Activated T-helper 1 cell treated with anti-CD3 and anti-CD28 coated beads, Interleukin-12 subunit alpha, Interleukin-12 subunit beta, Interleukin-2, Interleukin-4 antibody, amounts not matched to agents 30 ng/mL and 10 ng/mL and 1 ng/mL, durations not matched to agents 14 hours and 24 hours and 36 hours (primary cell): Measurements from ENCODE around the gene RHOBTB1. TPM values are rescaled to one million over a fixed set of nuclear protein-coding genes. Genes with fewer than 3 reads are reported as not detected.
A peak's percentile ranks its signal among the peaks of the same experiment; 100 is the strongest.
"Not testable (repeated sequence)": the region's sequence is repeated elsewhere in the genome, so short reads cannot be mapped to it uniquely, and the experiment has no call there.

Experiments used
- DNase-seq: peaks from one replicate; pipeline ENCODE4 v3.0.0; 2021; ENCODE audit warnings: low spot score
- H3K27ac Mint-ChIP-seq: one replicate; pipeline ENCODE4 v1.8.0; 2021; ENCODE audit warnings: mild to moderate bottlenecking, mixed read lengths
- H3K27me3 Mint-ChIP-seq: one replicate; pipeline ENCODE4 v1.8.0; 2022; ENCODE audit warnings: mild to moderate bottlenecking, moderate library complexity, mixed read lengths; ENCODE audit not compliant: insufficient read depth
- H3K36me3 Mint-ChIP-seq: one replicate; pipeline ENCODE4 v1.8.0; 2021; ENCODE audit warnings: low read depth, mixed read lengths
- H3K4me1 Mint-ChIP-seq: one replicate; pipeline ENCODE4 v1.8.0; 2021; ENCODE audit warnings: low read depth, mixed read lengths
- H3K4me3 Mint-ChIP-seq: one replicate; pipeline ENCODE4 v1.8.0; 2021; ENCODE audit warnings: mild to moderate bottlenecking, moderate library complexity, mixed read lengths
- H3K9me3 Mint-ChIP-seq: one replicate; pipeline ENCODE4 v1.8.0; 2021; ENCODE audit warnings: mixed read lengths
- intact Hi-C: fragments of 100-400 bp; cut with micrococcal nuclease; formaldehyde crosslinking; loops from one replicate; pipeline ENCODE4 v1.15.1; 2024
- total RNA-seq: library from RNA; stranded (reverse); gene quantifications from 2 replicates; pipeline ENCODE4 v1.2.3, GENCODE V29; 2022

Gene RHOBTB1
- total RNA-seq, 1 donor from 2014 or later = not detected

GRCh38 chr10:60975716-60976115 is 31.7 kb upstream of the RHOBTB1 start:
- Mint-ChIP-seq H3K4me3 (no peak overlapping the region), H3K36me3 (no peaks in the 10 kb centered on the region), H3K27ac (no peak overlapping the region), H3K9me3 (peaks cover 3% of the 10 kb centered on the region), H3K4me1 (peaks cover 15% of the 10 kb centered on the region), H3K27me3 (peaks cover 4% of the 10 kb centered on the region)
- intact Hi-C loops = no loop called here
- no peak for DNase-seq

DNA sequence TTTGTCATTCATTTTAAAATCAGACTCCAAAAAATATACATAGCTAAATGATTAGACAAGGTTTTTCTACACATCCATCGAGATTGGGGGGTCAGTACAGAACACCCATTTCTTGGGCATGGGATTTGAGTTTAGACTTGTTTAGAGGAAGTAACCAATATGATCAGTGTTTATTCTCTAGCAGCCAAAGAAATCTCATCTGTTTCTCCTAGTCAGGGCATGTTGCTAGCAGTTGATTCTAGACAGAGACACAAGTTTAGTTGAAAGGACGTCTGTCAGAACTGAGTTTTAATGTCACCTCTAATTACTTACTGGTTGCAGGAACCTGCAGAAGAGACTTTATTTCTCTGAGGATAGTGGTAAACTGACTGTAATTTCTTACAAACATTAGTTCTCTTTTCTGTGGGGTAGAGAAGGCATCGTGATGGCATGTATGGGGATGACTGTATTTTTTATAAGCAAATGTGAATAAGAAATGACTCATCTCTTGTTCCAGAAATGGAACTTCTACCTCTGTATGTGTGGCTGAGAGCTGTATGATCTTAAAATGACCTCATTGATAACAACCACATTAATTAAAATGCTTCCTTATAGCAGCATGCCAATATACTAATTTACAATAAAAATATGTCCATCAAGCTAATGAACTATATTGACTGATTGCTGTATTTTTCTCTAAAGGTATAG is 30.6 kb upstream of the RHOBTB1 start:
- no peak for DNase-seq

DNA sequence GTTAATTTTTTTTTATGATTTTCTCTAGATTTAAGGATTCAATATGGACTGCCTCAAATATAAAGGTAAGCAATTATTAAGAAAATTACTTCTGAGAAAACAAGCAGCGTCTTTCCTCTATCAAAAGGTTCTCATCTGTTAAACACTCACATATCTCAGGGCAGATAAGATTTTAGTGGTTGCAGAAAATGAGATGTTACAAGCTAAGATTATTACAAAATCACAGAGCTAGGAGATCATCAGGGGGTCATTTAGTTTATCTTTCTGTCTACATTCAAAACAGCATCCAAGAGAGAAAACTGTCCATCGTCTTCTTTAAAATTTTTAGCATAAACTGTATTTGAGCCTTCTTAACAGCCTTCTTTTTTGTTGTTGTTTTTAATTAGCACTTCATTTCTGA is 29.1 kb upstream of the RHOBTB1 start:
- intact Hi-C loops = no loop called here
- Mint-ChIP-seq H3K36me3 (no peaks in the 10 kb centered on the region), H3K4me3 (no peak overlapping the region), H3K27me3 (peaks cover 2% of the 10 kb centered on the region), H3K9me3 (peaks cover 3% of the 10 kb centered on the region), H3K4me1 (peaks cover 30% of the 10 kb centered on the region), H3K27ac (no peak overlapping the region)
- DNase-seq = no peak

More for the DNA sequence above, 30.6 kb upstream of the RHOBTB1 start:
- Mint-ChIP-seq H3K4me1 (peaks cover 15% of the 10 kb centered on the region), H3K27me3 (peaks cover 4% of the 10 kb centered on the region), H3K4me3 (no peak overlapping the region), H3K27ac (no peak overlapping the region), H3K9me3 (peaks cover 3% of the 10 kb centered on the region), H3K36me3 (no peaks in the 10 kb centered on the region)
- intact Hi-C loops = loop anchor here (1.0 kb wide), 1 partner anchor 10 kb away; no protein-coding TSS in a partner anchor

- peaks cover 39% of the 10 kb centered on the region for H3K4me1 Mint-ChIP-seq
- H3K4me3 Mint-ChIP-seq, H3K27ac Mint-ChIP-seq: not testable (repeated sequence)
These were observed 28.2 kb upstream of the RHOBTB1 start for GRCh38 chr10:60972181-60972580.

DNA sequence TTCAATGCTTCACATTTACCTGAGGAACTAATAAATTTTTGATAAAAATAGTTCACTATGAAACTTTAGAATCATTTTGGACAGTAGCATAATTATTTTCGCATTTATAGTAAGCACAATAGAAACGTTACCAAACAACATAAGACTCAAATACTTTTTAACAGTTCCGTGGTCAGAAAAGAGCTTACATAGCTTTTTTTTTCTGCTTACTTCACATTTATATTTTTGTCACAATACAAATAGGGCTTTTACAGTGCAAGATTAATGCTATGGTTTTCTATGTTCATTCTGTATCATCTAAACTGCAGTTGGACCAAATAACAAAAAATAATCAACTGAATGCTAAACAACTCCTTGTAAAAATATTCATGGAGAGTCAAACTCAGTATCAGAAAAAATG is 26.5 kb upstream of the RHOBTB1 start:
- no peak for DNase-seq
- Mint-ChIP-seq H3K4me1 (peaks cover 37% of the 10 kb centered on the region), H3K36me3 (no peaks in the 10 kb centered on the region), H3K9me3 (peaks cover 3% of the 10 kb centered on the region), H3K4me3 (no peak overlapping the region), H3K27ac (no peak overlapping the region), H3K27me3 (peaks cover 5% of the 10 kb centered on the region)
- intact Hi-C loops = no loop called here

More at GRCh38 chr10:60972181-60972580, 28.2 kb upstream of the RHOBTB1 start:
- H3K36me3 Mint-ChIP-seq, DNase-seq, H3K9me3 Mint-ChIP-seq, H3K27me3 Mint-ChIP-seq, intact Hi-C loops: not testable (repeated sequence)

DNA sequence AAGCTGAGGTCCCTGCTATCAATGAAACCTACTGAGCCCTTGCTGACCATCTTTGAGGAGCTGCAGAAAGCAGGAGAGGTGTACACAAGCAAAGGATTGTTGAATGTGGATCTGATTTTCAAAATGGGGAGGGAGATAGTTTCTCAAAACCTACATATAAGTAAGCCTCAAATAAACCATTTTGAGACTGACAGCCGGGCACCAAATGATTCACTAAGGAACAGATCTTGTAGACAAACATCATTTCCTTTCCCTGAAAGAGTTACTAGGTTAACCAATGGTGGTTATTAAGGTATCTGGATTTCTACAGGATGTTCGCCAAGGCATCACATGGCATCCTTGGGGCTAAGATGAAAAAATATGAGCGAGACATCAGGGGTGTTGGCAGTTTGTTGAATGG is 24.5 kb upstream of the RHOBTB1 start:
- intact Hi-C loops = loop anchor here (10.0 kb wide), 1 partner anchor 434 kb away; no protein-coding TSS in a partner anchor
- no peak overlapping the region for H3K27ac Mint-ChIP-seq

DNA sequence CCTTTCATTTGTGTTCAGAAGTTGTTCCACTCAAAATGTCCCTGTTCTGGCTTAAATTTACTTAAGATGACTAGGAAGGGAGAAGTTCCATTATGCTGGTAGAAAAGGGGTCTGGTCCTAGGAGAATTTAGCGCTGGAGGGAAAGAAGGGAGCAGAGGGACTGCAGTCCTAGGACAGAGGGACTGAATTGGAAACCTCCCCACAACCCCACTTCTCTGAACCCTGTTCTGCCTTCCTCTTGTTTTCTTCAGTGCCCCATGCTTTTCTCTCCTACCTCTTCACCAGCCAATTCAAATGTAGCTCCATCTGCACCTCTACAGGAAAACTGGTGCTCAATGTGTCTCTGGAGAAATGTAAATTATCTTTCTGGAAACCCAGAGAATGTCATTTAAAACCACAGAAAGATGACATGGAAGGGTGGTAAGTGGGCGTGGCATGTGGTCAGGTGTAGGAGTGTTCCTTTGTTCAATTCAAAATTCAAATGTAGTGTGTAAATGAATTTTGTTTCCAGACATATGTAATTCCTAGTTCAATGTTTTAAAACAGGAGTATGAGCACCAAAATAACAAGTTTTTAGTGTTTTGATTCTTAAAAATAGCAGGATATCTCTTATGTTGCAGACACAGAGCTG is 24.0 kb upstream of the RHOBTB1 start:
- Mint-ChIP-seq H3K9me3 (peaks cover 3% of the 10 kb centered on the region), H3K27ac (peak overlapping the region; percentile 26), H3K4me1 (peaks cover 34% of the 10 kb centered on the region), H3K27me3 (peaks cover 5% of the 10 kb centered on the region), H3K36me3 (no peaks in the 10 kb centered on the region), H3K4me3 (no peak overlapping the region)
- intact Hi-C loops = loop anchor here (10.0 kb wide), 1 partner anchor 433 kb away; no protein-coding TSS in a partner anchor
- DNase-seq = no peak

More for the DNA sequence above, 24.5 kb upstream of the RHOBTB1 start:
- Mint-ChIP-seq H3K4me3 (no peak overlapping the region), H3K4me1 (peaks cover 30% of the 10 kb centered on the region), H3K9me3 (peaks cover 3% of the 10 kb centered on the region), H3K27me3 (peaks cover 5% of the 10 kb centered on the region), H3K36me3 (no peaks in the 10 kb centered on the region)
- no peak for DNase-seq

DNA sequence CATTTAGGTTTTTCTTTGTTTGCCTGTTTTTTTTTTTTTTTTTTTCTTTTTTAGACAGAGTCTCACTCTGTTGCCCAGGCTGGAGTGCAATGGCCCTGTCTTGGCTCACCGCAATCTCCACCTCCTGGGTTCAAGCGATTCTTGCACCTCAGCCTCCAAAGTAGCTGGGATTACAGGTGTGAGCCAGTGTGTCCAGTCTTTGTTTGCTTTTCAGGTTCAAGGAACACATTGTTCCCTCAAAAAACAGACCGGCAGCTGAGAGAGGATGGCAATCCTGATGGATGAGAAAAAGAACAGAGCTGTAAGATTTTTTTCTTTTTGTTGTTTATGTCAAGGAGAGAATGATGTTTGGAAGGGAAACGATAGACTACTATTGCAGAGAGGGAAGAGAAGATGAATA is 23.3 kb upstream of the RHOBTB1 start:
- H3K27me3 Mint-ChIP-seq = peaks cover 5% of the 10 kb centered on the region
- no peak for DNase-seq
- H3K27ac Mint-ChIP-seq = no peak overlapping the region
- no peaks in the 10 kb centered on the region for H3K36me3 Mint-ChIP-seq
- peaks cover 2% of the 10 kb centered on the region for H3K9me3 Mint-ChIP-seq
- intact Hi-C loops = loop anchor here (10.0 kb wide), 1 partner anchor 432 kb away; no protein-coding TSS in a partner anchor
- H3K4me1 Mint-ChIP-seq = peaks cover 34% of the 10 kb centered on the region
- no peak overlapping the region for H3K4me3 Mint-ChIP-seq

GRCh38 chr10:60965696-60966095 is 21.7 kb upstream of the RHOBTB1 start:
- H3K27ac Mint-ChIP-seq = no peak overlapping the region
- peaks cover 7% of the 10 kb centered on the region for H3K27me3 Mint-ChIP-seq
- H3K4me3 Mint-ChIP-seq = no peak overlapping the region
- no peaks in the 10 kb centered on the region for H3K9me3 Mint-ChIP-seq
- DNase-seq = no peak
- peaks cover 34% of the 10 kb centered on the region for H3K4me1 Mint-ChIP-seq
- no peaks in the 10 kb centered on the region for H3K36me3 Mint-ChIP-seq
- intact Hi-C loops = loop anchor here (10.0 kb wide), 1 partner anchor 431 kb away; no protein-coding TSS in a partner anchor

DNA sequence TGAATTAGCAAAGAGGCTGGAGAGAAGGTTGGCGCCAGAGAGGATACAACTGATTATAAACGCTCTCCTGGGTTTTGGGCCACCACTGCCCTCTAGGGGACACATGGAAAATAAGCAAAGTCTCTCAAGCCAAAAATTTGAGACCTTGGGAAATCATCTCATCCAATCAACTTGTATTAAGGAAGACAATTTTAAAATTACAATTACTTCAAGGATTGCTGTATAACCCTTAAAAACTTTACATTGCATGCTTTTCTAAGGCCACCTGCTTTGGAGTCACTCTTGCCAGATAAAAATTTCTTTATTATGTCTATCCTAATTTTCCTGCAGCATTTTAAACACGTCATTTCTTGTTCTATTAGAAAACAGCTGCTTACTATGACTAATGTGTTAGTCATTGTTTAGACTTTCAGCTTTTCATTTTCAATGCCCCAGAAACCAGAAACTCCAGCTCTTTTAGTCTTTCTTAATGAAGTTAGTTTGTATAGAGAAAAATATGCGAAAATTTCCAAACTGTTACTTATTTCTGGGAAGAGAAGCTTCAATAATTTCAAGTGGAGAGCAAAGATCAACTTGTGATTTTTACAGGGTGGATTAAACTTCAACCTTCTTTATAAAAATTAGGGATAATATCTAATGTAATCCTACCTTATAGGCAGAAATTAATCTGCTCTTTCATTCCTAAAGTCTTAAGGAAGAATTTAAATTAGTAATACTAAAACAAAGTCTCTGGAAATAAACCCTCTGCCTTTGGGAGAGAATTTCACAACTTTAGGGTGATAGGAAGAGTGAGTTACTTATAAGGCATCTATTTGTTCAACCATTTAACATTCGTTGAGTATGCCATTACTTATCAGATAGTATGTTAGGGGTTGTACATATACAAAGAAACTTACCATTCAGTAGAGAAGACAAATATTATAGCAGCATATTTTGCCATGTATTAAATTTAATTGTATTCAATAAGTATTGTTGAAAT is 20.6 kb upstream of the RHOBTB1 start:
- H3K4me1 Mint-ChIP-seq = peaks cover 34% of the 10 kb centered on the region
- H3K4me3 Mint-ChIP-seq = no peak overlapping the region
- DNase-seq = peak; percentile 23
- H3K27me3 Mint-ChIP-seq = peaks cover 18% of the 10 kb centered on the region
- no peaks in the 10 kb centered on the region for H3K36me3 Mint-ChIP-seq
- H3K9me3 Mint-ChIP-seq = no peaks in the 10 kb centered on the region
- intact Hi-C loops = loop anchor here (1.0 to 10.0 kb wide), 6 partner anchors 10 to 430 kb away; no protein-coding TSS in a partner anchor
- no peak overlapping the region for H3K27ac Mint-ChIP-seq

DNA sequence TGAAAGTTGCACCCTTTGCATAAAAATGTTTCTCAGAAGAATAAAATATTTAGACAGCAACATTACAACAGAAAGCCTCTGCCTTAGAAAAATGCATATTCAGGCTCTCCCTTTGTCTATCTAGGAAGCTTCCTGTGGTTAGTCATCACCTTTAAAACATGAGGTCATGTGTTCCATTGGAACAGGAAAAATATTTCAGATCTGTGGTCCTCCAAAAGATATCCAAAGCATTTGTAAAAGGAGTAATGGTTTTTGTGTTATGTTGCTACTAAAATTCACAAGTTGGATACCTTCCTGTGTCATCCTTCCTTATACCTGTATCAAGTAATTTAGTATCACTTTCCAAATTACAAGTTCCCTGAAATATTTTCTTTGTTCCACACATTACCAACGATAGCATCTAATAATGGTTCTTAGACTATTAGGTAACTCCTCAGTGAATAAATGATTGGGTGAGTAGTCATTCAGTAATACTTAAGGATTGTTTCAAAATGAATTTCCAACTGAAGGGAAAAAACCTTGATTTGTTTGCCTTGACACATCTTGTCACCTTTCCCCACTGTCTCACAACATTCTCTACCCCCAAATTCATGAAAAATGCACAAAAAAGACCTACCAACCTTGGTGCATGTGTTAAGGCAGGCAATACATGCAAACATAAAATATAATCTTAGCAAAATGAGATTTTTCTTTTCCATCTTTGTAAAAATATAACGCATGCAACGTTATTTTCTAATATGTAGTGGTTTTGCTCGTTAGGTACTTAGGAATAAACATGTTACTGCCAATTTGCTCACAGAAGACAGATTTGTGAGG is 19.7 kb upstream of the RHOBTB1 start:
- no peaks in the 10 kb centered on the region for H3K9me3 Mint-ChIP-seq
- H3K27ac Mint-ChIP-seq = no peak overlapping the region
- H3K4me3 Mint-ChIP-seq = no peak overlapping the region
- DNase-seq = no peak
- peaks cover 25% of the 10 kb centered on the region for H3K4me1 Mint-ChIP-seq
- intact Hi-C loops = loop anchor here (1.0 to 10.0 kb wide), 6 partner anchors 11 to 429 kb away; no protein-coding TSS in a partner anchor
- H3K36me3 Mint-ChIP-seq = no peaks in the 10 kb centered on the region
- H3K27me3 Mint-ChIP-seq = peaks cover 18% of the 10 kb centered on the region

GRCh38 chr10:60962946-60963345 is 19.0 kb upstream of the RHOBTB1 start:
- no peak for DNase-seq
- Mint-ChIP-seq H3K27ac (no peak overlapping the region), H3K4me3 (no peak overlapping the region), H3K27me3 (peaks cover 18% of the 10 kb centered on the region), H3K9me3 (no peaks in the 10 kb centered on the region), H3K36me3 (no peaks in the 10 kb centered on the region), H3K4me1 (peaks cover 18% of the 10 kb centered on the region)
- intact Hi-C loops = loop anchor here (10.0 kb wide), 1 partner anchor 428 kb away; no protein-coding TSS in a partner anchor
